Endothelial cell of umbilical vein (primary cell): ENCODE results near the gene IFT52.

ENCODE experiments used
- CTCF ChIP-seq, 2 donors: IDR thresholded peaks; 1 replicate in 1 of 2; 2 replicates in 1 of 2; pipeline ENCODE4 v1.5.1; 2011; ENCODE audit warnings: low read length in 2 of 2, mild to moderate bottlenecking in 2 of 2, moderate library complexity in 2 of 2, control low read depth in 1 of 2, inconsistent platforms in 1 of 2, low read depth in 1 of 2; ENCODE audit not compliant: insufficient read depth in 1 of 2; ENCODE audit errors: extremely low read depth in 1 of 2
- EZH2 ChIP-seq: IDR thresholded peaks from 2 replicates; pipeline ENCODE4 v1.6.1; 2012; ENCODE audit warnings: borderline replicate concordance, low read depth, mild to moderate bottlenecking, moderate library complexity, low read length, inconsistent platforms; ENCODE audit not compliant: severe bottlenecking
- FOS ChIP-seq: IDR thresholded peaks from 2 replicates; pipeline ENCODE4 v1.6.1; 2011; ENCODE audit warnings: mild to moderate bottlenecking, low read length, moderate library complexity, borderline replicate concordance; ENCODE audit not compliant: insufficient read depth
- JUN ChIP-seq: IDR thresholded peaks from 2 replicates; pipeline ENCODE4 v1.6.1; 2011; ENCODE audit warnings: borderline replicate concordance, low read depth; ENCODE audit not compliant: insufficient read length, insufficient read depth
- MYC ChIP-seq: IDR thresholded peaks from one replicate; pipeline ENCODE4 v1.6.1; 2011; ENCODE audit warnings: mild to moderate bottlenecking, low read depth, low read length
- POLR2A ChIP-seq: IDR thresholded peaks from 2 replicates; pipeline ENCODE4 v1.6.1; 2012; ENCODE audit warnings: low read depth, mild to moderate bottlenecking, control low read depth, low read length
- POLR2AphosphoS5 ChIP-seq: IDR thresholded peaks from 2 replicates; pipeline ENCODE4 v1.6.1; 2012; ENCODE audit warnings: low read depth, mild to moderate bottlenecking, control low read depth, low read length, moderate library complexity; ENCODE audit not compliant: insufficient read depth

- no peak for TF ChIP-seq CTCF (IDR thresholded peaks at IDR 0.05; ENCODE audit: extremely low read depth in 1 of 2, insufficient read depth in 1 of 2, low read depth in 1 of 2, low read length in 2 of 2)
- TF ChIP-seq EZH2, result no peak
- no peak for TF ChIP-seq POLR2A
- no peak for TF ChIP-seq POLR2AphosphoS5
- TF ChIP-seq FOS, result no peak
- TF ChIP-seq MYC, result no peak
- TF ChIP-seq JUN, result no peak
These were observed 23.3 kb upstream of the IFT52 start for GRCh38 chr20:43567477-43567876.
